Prostate gland (tissue), 2 donors: ENCODE results near the gene ARHGEF3.

ENCODE experiments used
- POLR2A ChIP-seq: fragments of 450-650 bp; IDR thresholded peaks from one replicate; pipeline ENCODE4 v1.6.1; 2016; ENCODE audit warnings: antibody characterized with exemption, mild to moderate bottlenecking
- POLR2AphosphoS5 ChIP-seq: sonication (generic); formaldehyde crosslinking; IDR thresholded peaks from one replicate; pipeline ENCODE4 v1.6.1; 2017; ENCODE audit warnings: antibody characterized with exemption
- TF ChIP-seq, protein P1 (sequence below), 4 experiments: fragments of 200-600 bp in 2 of 4; fragments of 450-650 bp in 2 of 4; sonication (generic) in 2 of 4; IDR thresholded peaks; 1 replicate in 3 of 4; 2 replicates in 1 of 4; pipeline ENCODE4 v1.5.1; 2016 to 2019; ENCODE audit warnings: antibody characterized with exemption in 4 of 4, mild to moderate bottlenecking in 2 of 4, moderate library complexity in 2 of 4

DNA sequence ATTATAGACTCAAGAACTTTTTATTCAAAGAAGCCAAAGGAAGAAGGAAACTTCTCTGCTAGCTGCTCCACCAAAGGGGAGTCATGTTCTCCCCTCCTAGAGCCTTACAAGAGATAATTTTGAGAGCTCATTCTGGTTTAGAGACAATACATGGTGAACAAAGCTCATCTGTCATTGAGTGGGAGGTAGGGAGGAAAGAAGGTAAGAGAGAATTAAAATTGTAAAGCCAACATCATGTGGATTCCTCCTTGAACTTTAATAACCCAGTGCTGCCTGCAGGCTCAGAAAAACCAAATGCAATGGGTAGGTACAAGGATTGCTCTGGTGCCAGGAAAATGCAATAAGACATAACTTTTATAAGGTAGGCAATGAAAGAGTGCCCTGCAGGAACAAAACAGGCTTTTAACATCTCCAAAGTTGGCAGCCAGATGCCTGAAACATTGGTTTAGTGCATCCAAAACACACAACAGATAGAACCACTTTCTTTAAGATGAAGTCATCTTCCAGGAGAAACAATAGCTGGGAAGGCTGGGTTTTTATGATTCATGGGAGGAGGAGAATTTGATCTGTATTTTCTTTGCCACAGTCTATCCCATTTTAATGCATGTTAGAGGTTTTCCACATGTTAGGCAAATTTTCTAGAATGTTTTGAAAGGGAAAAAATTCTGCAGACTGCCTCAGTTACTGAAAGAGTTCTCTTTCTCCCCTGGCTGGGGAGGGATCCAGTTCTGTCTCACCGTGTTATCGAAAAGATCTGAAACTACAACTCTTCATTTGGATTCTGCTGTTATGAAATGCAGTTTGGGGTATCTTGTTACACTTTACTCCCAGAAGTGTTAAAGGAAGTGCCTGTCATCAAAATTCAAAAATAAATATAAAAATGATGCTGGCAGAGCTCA, 11.3 kb upstream of the ARHGEF3 start:
- TF ChIP-seq POLR2AphosphoS5 (peak; percentile 83), POLR2A (no peak)
- TF ChIP-seq, protein P1, sequence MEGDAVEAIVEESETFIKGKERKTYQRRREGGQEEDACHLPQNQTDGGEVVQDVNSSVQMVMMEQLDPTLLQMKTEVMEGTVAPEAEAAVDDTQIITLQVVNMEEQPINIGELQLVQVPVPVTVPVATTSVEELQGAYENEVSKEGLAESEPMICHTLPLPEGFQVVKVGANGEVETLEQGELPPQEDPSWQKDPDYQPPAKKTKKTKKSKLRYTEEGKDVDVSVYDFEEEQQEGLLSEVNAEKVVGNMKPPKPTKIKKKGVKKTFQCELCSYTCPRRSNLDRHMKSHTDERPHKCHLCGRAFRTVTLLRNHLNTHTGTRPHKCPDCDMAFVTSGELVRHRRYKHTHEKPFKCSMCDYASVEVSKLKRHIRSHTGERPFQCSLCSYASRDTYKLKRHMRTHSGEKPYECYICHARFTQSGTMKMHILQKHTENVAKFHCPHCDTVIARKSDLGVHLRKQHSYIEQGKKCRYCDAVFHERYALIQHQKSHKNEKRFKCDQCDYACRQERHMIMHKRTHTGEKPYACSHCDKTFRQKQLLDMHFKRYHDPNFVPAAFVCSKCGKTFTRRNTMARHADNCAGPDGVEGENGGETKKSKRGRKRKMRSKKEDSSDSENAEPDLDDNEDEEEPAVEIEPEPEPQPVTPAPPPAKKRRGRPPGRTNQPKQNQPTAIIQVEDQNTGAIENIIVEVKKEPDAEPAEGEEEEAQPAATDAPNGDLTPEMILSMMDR (IDR thresholded peaks at IDR 0.05), result no peak
